Measurements from ENCODE around the gene DHRS2. TPM values are rescaled to one million over a fixed set of nuclear protein-coding genes. Genes with fewer than 3 reads are reported as not detected.

The DHRS2 gene
- polyA plus RNA-seq, 1 donor (not counting 4 experiments of a cell fraction or from before 2014, with no cell fraction given): 0.14 TPM

GRCh38 chr14:23600322-23600707 is 35.8 kb upstream of the DHRS2 start:
- Histone ChIP-seq H4K20me1 (ENCODE audit: control insufficient read depth, extremely low read depth, insufficient read depth, low read length) (no peaks in the 10 kb centered on the region), H3K9me1 (ENCODE audit: control insufficient read depth, extremely low read depth, insufficient read depth, low read length) (no peaks in the 10 kb centered on the region), H3K4me2 (ENCODE audit: control insufficient read depth, extremely low read depth, insufficient read depth, low read depth, low read length) (no peak overlapping the region), H3K9me3 (ENCODE audit: control insufficient read depth, low read depth, low read length) (no peaks in the 10 kb centered on the region), H3K27me3 (ENCODE audit: control insufficient read depth, extremely low read depth, insufficient read depth, low read length) (no peaks in the 10 kb centered on the region), H3K4me1 (ENCODE audit: control insufficient read depth, extremely low read depth, insufficient read depth, low read length) (no peaks in the 10 kb centered on the region), H3K4me3 (ENCODE audit: control insufficient read depth in 2 of 3, extremely low read depth in 1 of 3, insufficient read depth in 2 of 3, low read depth in 1 of 3, low read length in 3 of 3) (no peak overlapping the region), H3K27ac (ENCODE audit: control insufficient read depth, insufficient read depth, low read length) (no peak overlapping the region), H3K9ac (ENCODE audit: control insufficient read depth, extremely low read depth, insufficient read depth, low read length) (no peak overlapping the region), H2AFZ (ENCODE audit: control insufficient read depth, low read length) (no peak overlapping the region), H3K36me3 (ENCODE audit: control insufficient read depth in 2 of 2, extremely low read depth in 1 of 2, insufficient read depth in 2 of 2, low read length in 2 of 2) (no peaks in the 10 kb centered on the region), H3K79me2 (ENCODE audit: control insufficient read depth, insufficient read depth, low read length) (no peaks in the 10 kb centered on the region)
- dilution Hi-C loops (cut with MboI; ENCODE audit: extremely low pct_ligation_motif_present, low sequenced_read_pairs): no loop called here
- DNase-seq (ENCODE audit: low read depth, low spot score) (no peak), FAIRE-seq (no peak)
- TF ChIP-seq CTCF (optimal IDR thresholded peaks at IDR 0.05 in 1 of 3, IDR thresholded peaks at IDR 0.05 in 1 of 3, conservative IDR thresholded peaks at IDR 0.05 in 1 of 3; ENCODE audit: extremely low read depth in 1 of 3, insufficient read depth in 2 of 3, low read length in 3 of 3) (no peak), EZH2 (IDR thresholded peaks at IDR 0.05; ENCODE audit: low read length) (no peak)

GRCh38 chr14:23600806-23601205 is 35.4 kb upstream of the DHRS2 start:
- no peak overlapping the region for H2AFZ ChIP-seq (ENCODE audit: control insufficient read depth, low read length)
- H3K4me3 ChIP-seq (ENCODE audit: control insufficient read depth in 2 of 3, extremely low read depth in 1 of 3, insufficient read depth in 2 of 3, low read depth in 1 of 3, low read length in 3 of 3): no peak overlapping the region
- no peaks in the 10 kb centered on the region for H4K20me1 ChIP-seq (ENCODE audit: control insufficient read depth, extremely low read depth, insufficient read depth, low read length)
- no peaks in the 10 kb centered on the region for H3K9me1 ChIP-seq (ENCODE audit: control insufficient read depth, extremely low read depth, insufficient read depth, low read length)
- FAIRE-seq: no peak
- H3K27ac ChIP-seq (ENCODE audit: control insufficient read depth, insufficient read depth, low read length): no peak overlapping the region
- no peaks in the 10 kb centered on the region for H3K4me1 ChIP-seq (ENCODE audit: control insufficient read depth, extremely low read depth, insufficient read depth, low read length)
- no peaks in the 10 kb centered on the region for H3K27me3 ChIP-seq (ENCODE audit: control insufficient read depth, extremely low read depth, insufficient read depth, low read length)
- H3K4me2 ChIP-seq (ENCODE audit: control insufficient read depth, extremely low read depth, insufficient read depth, low read depth, low read length): no peak overlapping the region
- dilution Hi-C loops (cut with MboI; ENCODE audit: extremely low pct_ligation_motif_present, low sequenced_read_pairs): no loop called here
- no peaks in the 10 kb centered on the region for H3K9me3 ChIP-seq (ENCODE audit: control insufficient read depth, low read depth, low read length)
- DNase-seq (ENCODE audit: low read depth, low spot score): no peak
- TF ChIP-seq CTCF (optimal IDR thresholded peaks at IDR 0.05 in 1 of 3, IDR thresholded peaks at IDR 0.05 in 1 of 3, conservative IDR thresholded peaks at IDR 0.05 in 1 of 3; ENCODE audit: extremely low read depth in 1 of 3, insufficient read depth in 2 of 3, low read length in 3 of 3) (no peak), EZH2 (IDR thresholded peaks at IDR 0.05; ENCODE audit: low read length) (no peak)
- H3K9ac ChIP-seq (ENCODE audit: control insufficient read depth, extremely low read depth, insufficient read depth, low read length): no peak overlapping the region
- no peaks in the 10 kb centered on the region for H3K79me2 ChIP-seq (ENCODE audit: control insufficient read depth, insufficient read depth, low read length)
- H3K36me3 ChIP-seq (ENCODE audit: control insufficient read depth in 2 of 2, extremely low read depth in 1 of 2, insufficient read depth in 2 of 2, low read length in 2 of 2): no peaks in the 10 kb centered on the region

All from keratinocyte (primary cell).